ENCODE data around the gene SPRY4.

- TF ChIP-seq CTCF (conservative IDR thresholded peaks at IDR 0.05; ENCODE audit: low read depth, low read length) (no peak), EZH2 (IDR thresholded peaks at IDR 0.05; ENCODE audit: borderline replicate concordance, low read depth, low read length, poor library complexity, severe bottlenecking) (no peak)
These were observed 26.0 kb downstream of the SPRY4 start for GRCh38 chr5:142298789-142299188.
